Measurements from ENCODE around the gene GRIN3A. TPM values are rescaled to one million over a fixed set of nuclear protein-coding genes. Genes with fewer than 3 reads are reported as not detected.

GRIN3A gene
- total RNA-seq, 1 experiment from 2014 or later, result not detected

DNA sequence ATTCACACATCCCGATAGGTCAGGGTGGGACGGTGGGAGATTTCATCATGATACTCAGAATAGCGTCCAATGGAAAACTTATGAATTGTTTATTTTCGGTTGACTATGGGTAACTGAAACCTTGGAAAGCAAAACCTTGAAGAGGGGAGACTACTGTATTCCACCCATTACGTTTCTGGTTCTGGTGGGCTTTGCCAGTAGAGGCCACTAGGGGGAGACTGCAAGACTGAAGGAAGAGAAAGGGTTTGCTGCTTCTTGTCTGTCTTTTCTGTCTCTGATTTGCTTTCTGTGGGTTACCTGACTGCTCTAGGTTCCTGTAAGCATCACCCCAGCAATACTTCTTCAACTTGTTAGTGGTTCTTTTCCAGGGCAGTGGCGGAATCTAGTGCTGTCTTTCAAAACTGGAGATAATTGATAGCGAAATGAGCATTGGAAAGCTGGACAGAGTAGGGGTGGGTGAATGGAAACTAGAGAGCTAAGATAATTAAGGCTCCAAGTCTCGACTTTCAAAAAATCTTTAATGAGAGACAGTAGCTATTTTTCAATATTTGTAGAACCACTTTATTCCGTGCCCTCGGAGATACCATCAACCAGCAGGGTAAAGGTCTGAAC lies 27.0 kb downstream of the GRIN3A start:
- Histone ChIP-seq H3K9me3 (no peaks in the 10 kb centered on the region), H3K4me3 (no peak overlapping the region), H3K36me3 (no peaks in the 10 kb centered on the region), H3K27me3 (no peaks in the 10 kb centered on the region)
- no peak for DNase-seq

DNA sequence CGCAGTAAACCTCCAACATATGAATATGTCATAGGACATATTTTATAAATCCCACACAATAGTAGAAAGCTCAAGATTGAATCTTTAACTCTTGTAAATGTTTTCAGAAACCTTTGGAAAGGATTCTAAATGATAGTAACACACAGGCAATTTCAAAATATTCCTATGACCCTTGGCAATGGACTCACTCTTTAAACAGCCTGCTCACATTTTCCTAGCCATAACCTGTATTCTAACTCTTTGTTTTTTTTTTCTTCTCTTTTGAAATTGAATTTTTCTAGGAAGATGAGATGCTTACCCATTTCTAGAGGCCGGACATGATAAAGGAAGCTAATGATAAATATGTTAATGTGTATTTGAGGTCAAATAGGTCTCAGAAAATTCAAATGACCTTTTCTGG lies 29.6 kb downstream of the GRIN3A start:
- H3K27me3 ChIP-seq, result no peaks in the 10 kb centered on the region
- no peak for DNase-seq
- no peaks in the 10 kb centered on the region for H3K36me3 ChIP-seq

GRCh38 chr9:101707721-101708120 lies 30.7 kb downstream of the GRIN3A start:
- H3K4me3 ChIP-seq, result no peak overlapping the region
- no peak for DNase-seq
- no peaks in the 10 kb centered on the region for H3K36me3 ChIP-seq
- no peaks in the 10 kb centered on the region for H3K27me3 ChIP-seq
- no peaks in the 10 kb centered on the region for H3K9me3 ChIP-seq

More for the DNA sequence above, 29.6 kb downstream of the GRIN3A start:
- Histone ChIP-seq H3K9me3 (no peaks in the 10 kb centered on the region), H3K4me3 (no peak overlapping the region)

GRCh38 chr9:101706997-101707396 lies 31.4 kb downstream of the GRIN3A start:
- DNase-seq, result no peak
- H3K4me3 ChIP-seq, result no peak overlapping the region

DNA sequence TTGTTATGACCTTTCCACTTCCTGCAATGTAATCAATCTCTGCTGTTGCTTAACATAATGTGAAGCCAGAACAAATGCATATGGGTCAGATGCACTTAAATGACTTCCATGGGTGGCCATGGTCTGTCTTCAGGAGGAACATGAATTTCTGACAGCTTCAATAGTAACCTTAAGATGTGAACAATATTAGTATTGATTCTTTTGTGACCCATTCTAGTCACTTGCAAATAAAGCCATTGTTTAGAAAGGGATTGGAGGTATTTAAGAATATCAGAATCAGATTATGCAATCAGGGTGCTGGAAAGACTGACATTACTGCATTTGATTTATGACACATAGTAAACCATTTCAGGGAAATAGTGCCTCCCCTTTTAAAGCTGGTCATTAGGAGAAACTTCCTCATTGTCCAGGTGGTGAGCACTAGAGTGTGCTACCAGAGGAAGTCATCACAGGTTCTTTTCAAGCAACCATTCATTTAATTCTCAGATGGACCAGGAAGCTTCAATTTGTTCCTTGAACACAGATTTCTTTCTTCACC lies 32.1 kb downstream of the GRIN3A start:
- Histone ChIP-seq H3K36me3 (no peaks in the 10 kb centered on the region), H3K4me3 (no peak overlapping the region), H3K27me3 (no peaks in the 10 kb centered on the region), H3K9me3 (no peaks in the 10 kb centered on the region)
- no peak for DNase-seq

More at GRCh38 chr9:101706997-101707396, 31.4 kb downstream of the GRIN3A start:
- Histone ChIP-seq H3K27me3 (no peaks in the 10 kb centered on the region), H3K36me3 (no peaks in the 10 kb centered on the region), H3K9me3 (no peaks in the 10 kb centered on the region)

DNA sequence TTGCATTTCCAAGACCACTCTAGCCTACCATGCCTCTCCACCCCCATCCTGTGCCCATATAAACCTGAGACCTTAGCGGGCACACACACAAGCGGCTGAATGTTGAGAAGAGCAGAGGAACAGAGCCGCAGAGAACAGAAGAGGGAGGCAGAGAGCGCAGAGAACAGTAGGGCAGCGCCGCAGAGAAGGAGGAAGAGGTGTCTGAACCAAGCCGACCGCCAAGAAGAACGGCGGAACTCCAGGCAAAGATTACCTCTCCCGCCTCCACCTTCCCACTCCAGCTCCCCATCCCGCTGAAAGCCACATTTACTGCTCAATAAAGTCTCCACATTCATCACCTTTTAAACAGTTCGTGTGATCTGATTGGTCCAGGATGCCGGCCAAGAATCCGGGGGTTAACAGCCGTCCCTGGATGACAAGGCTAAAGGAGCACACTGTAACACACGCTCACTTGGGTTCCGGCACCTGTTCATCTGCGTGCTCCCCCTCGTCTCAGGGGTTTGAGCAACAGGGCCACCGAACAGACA lies 33.2 kb downstream of the GRIN3A start:
- Histone ChIP-seq H3K9me3 (no peaks in the 10 kb centered on the region), H3K27me3 (no peaks in the 10 kb centered on the region), H3K36me3 (no peaks in the 10 kb centered on the region), H3K4me3 (peak overlapping the region; percentile 32)
- peak; percentile 51 for DNase-seq

- H3K9me3 ChIP-seq, result no peaks in the 10 kb centered on the region
- DNase-seq, result no peak
- no peak overlapping the region for H3K4me3 ChIP-seq
- no peaks in the 10 kb centered on the region for H3K36me3 ChIP-seq
- no peaks in the 10 kb centered on the region for H3K27me3 ChIP-seq
Measured at GRCh38 chr9:101702257-101702656, 36.2 kb downstream of the GRIN3A start.

GRCh38 chr9:101693546-101694336 lies 44.7 kb downstream of the GRIN3A start:
- Histone ChIP-seq H3K27me3 (no peaks in the 10 kb centered on the region; the same call in 1 of the 2 replicates), H3K4me3 (no peak overlapping the region), H3K9me3 (no peaks in the 10 kb centered on the region), H3K36me3 (no peaks in the 10 kb centered on the region)
- no peak for DNase-seq

DNA sequence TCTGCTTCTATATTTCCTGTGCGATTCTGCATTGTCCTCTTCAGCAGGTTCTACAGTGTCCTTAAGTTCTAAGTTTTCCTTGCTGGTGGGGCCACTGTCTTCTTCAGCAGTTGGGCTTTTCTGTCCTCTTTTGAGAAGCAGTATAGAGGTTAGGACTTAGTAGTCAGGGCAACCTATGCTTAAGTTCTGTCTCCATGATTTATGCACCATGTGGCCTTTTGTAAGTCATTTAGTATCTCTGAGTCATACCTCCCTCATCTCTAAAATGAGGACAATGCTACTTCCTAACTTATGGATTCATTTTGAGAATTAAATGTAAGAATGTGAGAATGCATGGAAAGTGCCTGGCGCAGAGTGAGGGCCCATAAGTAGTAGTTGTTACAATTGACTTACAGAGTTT lies 46.8 kb downstream of the GRIN3A start:
- no peaks in the 10 kb centered on the region; the same call in 1 of the 2 replicates for H3K27me3 ChIP-seq
- no peak overlapping the region for H3K4me3 ChIP-seq
- no peaks in the 10 kb centered on the region for H3K36me3 ChIP-seq
- H3K9me3 ChIP-seq, result no peaks in the 10 kb centered on the region
- no peak for DNase-seq

GRCh38 chr9:101689039-101689438 lies 49.4 kb downstream of the GRIN3A start:
- H3K36me3 ChIP-seq, result no peaks in the 10 kb centered on the region
- no peaks in the 10 kb centered on the region for H3K27me3 ChIP-seq

GRCh38 chr9:101684665-101685064 lies 53.8 kb downstream of the GRIN3A start:
- Histone ChIP-seq H3K27me3 (no peaks in the 10 kb centered on the region), H3K9me3 (no peaks in the 10 kb centered on the region), H3K4me3 (no peak overlapping the region), H3K36me3 (no peaks in the 10 kb centered on the region)
- DNase-seq, result no peak

More at GRCh38 chr9:101689039-101689438, 49.4 kb downstream of the GRIN3A start:
- Histone ChIP-seq H3K9me3 (no peaks in the 10 kb centered on the region), H3K4me3 (no peak overlapping the region)
- no peak for DNase-seq

DNA sequence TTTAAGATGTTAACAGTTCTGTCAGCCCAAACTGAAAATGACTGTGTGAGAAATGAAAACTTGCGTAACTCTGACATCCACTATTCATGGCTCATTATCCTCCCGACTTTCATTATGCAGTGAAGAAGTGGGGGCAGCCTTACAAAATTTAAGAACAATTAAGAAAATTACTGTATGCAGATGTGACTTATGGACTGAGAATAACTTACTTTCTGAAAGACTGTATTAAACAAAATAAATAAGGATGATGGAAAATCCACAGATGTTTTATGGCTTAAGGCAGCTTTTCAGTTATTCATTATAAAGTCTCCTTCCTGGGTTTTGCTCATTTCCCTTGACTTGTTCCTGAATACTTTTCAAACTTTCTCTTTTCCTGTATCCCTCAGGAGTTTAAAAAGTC lies 55.2 kb downstream of the GRIN3A start:
- Histone ChIP-seq H3K36me3 (no peaks in the 10 kb centered on the region), H3K27me3 (no peaks in the 10 kb centered on the region), H3K9me3 (no peaks in the 10 kb centered on the region), H3K4me3 (no peak overlapping the region)
- DNase-seq, result no peak

GRCh38 chr9:101677861-101678260 lies 60.6 kb downstream of the GRIN3A start:
- DNase-seq, result no peak
- Histone ChIP-seq H3K27me3 (no peaks in the 10 kb centered on the region), H3K36me3 (no peaks in the 10 kb centered on the region), H3K4me3 (no peak overlapping the region), H3K9me3 (no peaks in the 10 kb centered on the region)

- H3K9me3 ChIP-seq, result no peaks in the 10 kb centered on the region
- DNase-seq, result no peak
- H3K36me3 ChIP-seq, result no peaks in the 10 kb centered on the region
- H3K4me3 ChIP-seq, result no peak overlapping the region
- no peaks in the 10 kb centered on the region for H3K27me3 ChIP-seq
Measured at GRCh38 chr9:101675341-101675740, 63.1 kb downstream of the GRIN3A start.

DNA sequence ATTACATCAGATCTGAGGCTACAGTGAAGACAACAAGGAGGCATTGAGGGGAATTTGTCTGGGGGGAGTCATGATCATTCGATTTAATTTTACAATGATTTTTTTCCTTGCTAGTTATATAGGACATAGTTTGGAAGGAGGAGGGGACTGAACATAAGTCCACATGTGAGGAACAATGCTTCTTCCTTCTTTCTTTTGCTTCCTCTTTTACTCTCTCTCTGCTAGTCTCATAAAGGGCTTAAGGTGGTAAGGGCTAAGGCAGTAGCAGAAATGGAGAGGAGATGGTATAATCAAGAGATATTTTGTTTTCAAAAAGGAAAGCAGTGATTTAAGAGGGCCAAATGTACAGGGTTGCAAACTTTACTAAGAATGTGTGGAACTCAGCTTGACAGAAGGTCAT lies 64.3 kb downstream of the GRIN3A start:
- no peaks in the 10 kb centered on the region for H3K27me3 ChIP-seq
- no peaks in the 10 kb centered on the region for H3K36me3 ChIP-seq
- DNase-seq, result no peak
- no peaks in the 10 kb centered on the region for H3K9me3 ChIP-seq
- H3K4me3 ChIP-seq, result no peak overlapping the region

GRCh38 chr9:101673642-101674041 lies 64.8 kb downstream of the GRIN3A start:
- Histone ChIP-seq H3K9me3 (no peaks in the 10 kb centered on the region), H3K27me3 (no peaks in the 10 kb centered on the region), H3K4me3 (no peak overlapping the region), H3K36me3 (no peaks in the 10 kb centered on the region)
- DNase-seq, result no peak

DNA sequence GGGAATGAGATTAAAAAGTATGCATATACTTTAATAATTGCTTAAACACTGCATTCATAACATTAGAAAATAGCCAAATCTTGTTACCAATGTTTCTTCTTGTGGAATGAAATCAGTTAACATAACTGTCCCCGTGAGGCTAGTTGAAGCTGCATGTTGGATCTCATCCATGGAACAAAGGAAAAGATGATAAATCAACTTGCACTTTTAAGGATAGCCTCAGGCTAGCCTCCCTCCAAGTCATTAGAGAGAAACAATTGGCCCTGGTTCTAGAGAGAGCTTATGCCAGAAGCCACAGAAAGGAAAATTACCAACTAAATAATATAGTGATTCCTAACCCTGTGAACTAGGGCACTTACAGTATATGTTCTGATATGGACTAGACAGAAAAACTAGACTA lies 66.9 kb downstream of the GRIN3A start:
- no peak overlapping the region for H3K4me3 ChIP-seq
- H3K36me3 ChIP-seq, result no peaks in the 10 kb centered on the region
- no peaks in the 10 kb centered on the region for H3K9me3 ChIP-seq
- no peak for DNase-seq
- H3K27me3 ChIP-seq, result no peaks in the 10 kb centered on the region
